K562 (cell line): Measurements from ENCODE around the gene LAMA3. TPM values are rescaled to one million over a fixed set of nuclear protein-coding genes. Genes with fewer than 3 reads are reported as not detected.

Experiments used
- ARID2 ChIP-seq: fragments of 450-650 bp; IDR thresholded peaks from 2 replicates; pipeline ENCODE4 v1.6.1; 2017; ENCODE audit warnings: antibody characterized with exemption, mild to moderate bottlenecking
- ATF1 ChIP-seq, 2 experiments: fragments of 450-650 bp in 1 of 2; IDR thresholded peaks; 2 replicates each; pipeline ENCODE4 v1.6.1; 2016; ENCODE audit warnings: missing compliant biosample characterization in 1 of 2, missing genetic modification characterization in 1 of 2
- BRD4 ChIP-seq: fragments of 200-600 bp; sonication (generic); IDR thresholded peaks from 2 replicates; pipeline ENCODE4 v1.6.1; 2017; ENCODE audit warnings: inconsistent platforms
- FOSL1 ChIP-seq: fragments of 200-800 bp; sonication (Bioruptor generic); conservative IDR thresholded peaks from 2 replicates; pipeline ENCODE4 v1.6.1; 2016; ENCODE audit warnings: missing genetic modification characterization, missing compliant biosample characterization
- HDGF ChIP-seq: fragments of 450-650 bp; IDR thresholded peaks from 2 replicates; pipeline ENCODE4 v1.6.1; 2016
- PHTF2 ChIP-seq: fragments of 250-450 bp; sonication (Bioruptor Pico); IDR thresholded peaks from 2 replicates; pipeline ENCODE4 v1.5.0; 2021; ENCODE audit warnings: mild to moderate bottlenecking
- POLR2AphosphoS2 ChIP-seq: IDR thresholded peaks from 2 replicates; pipeline ENCODE4 v1.6.1; 2012; ENCODE audit warnings: low read length, improper control_type of control experiment
- SMARCB1 ChIP-seq: IDR thresholded peaks from 2 replicates; pipeline ENCODE4 v1.6.1; 2011; ENCODE audit warnings: improper control_type of control experiment, low read depth; ENCODE audit not compliant: insufficient read length
- SPI1 ChIP-seq: IDR thresholded peaks from 2 replicates; pipeline ENCODE4 v1.6.1; 2011; ENCODE audit warnings: low read depth, low read length, control low read depth, borderline replicate concordance
- ZKSCAN1 ChIP-seq: fragments of 150-350 bp; IDR thresholded peaks from 2 replicates; pipeline ENCODE4 v1.6.1; 2016; ENCODE audit warnings: low read depth, low read length
- polyA plus RNA-seq, 8 experiments: library from polyadenylated mRNA; depleted of rRNA in 4 of 8; stranded (reverse) in 5 of 8; unstranded in 3 of 8; fragments of >200 nt; fragmentation: Nextera tagmentation in 2 of 8; fragmentation: Illumina TruSeq in 1 of 8; extraction: Ambion mirVana in 2 of 8; extraction: Trizol in 1 of 8; gene quantifications; 2 replicates each; pipeline versions ENCODE4 v1.2.1 to v1.2.3, GENCODE V29; 2011 to 2014; ENCODE audit warnings: inconsistent platforms in 1 of 8, missing spikeins in 1 of 8
- total RNA-seq, 7 experiments: library from RNA; depleted of rRNA in 6 of 7; stranded (reverse); fragments of >200 nt in 6 of 7; fragmentation: Illumina TruSeq in 2 of 7; extraction: Trizol in 2 of 7; gene quantifications; 2 replicates each; pipeline versions ENCODE4 v1.2.1 to v1.2.3, GENCODE V29; 2011 to 2021; ENCODE audit warnings: low replicate concordance in 1 of 7
- TF ChIP-seq, protein P1 (sequence below): fragments of 200-600 bp; sonication (generic); IDR thresholded peaks from one replicate; pipeline ENCODE4 v1.6.1; 2012; ENCODE audit warnings: mild to moderate bottlenecking, low read depth, low read length, inconsistent platforms
- TF ChIP-seq, protein P2 (sequence below): sonication (generic); formaldehyde crosslinking; IDR thresholded peaks from 2 replicates; pipeline ENCODE4 v1.8.1; 2023; ENCODE audit warnings: mild to moderate bottlenecking, missing genetic modification reagents, moderate library complexity
- TF ChIP-seq, protein P3 (sequence below): fragments of 250-450 bp; sonication (Bioruptor Pico); IDR thresholded peaks from 2 replicates; pipeline ENCODE4 v1.8.0; 2022; ENCODE audit warnings: inconsistent platforms, mild to moderate bottlenecking, moderate library complexity, borderline replicate concordance

The LAMA3 gene
- total and polyA plus RNA-seq, 9 of the 15 experiments (the other 6 are each of a cell fraction or from before 2014, with no cell fraction given) = 0.07 TPM; not detected in 8

DNA sequence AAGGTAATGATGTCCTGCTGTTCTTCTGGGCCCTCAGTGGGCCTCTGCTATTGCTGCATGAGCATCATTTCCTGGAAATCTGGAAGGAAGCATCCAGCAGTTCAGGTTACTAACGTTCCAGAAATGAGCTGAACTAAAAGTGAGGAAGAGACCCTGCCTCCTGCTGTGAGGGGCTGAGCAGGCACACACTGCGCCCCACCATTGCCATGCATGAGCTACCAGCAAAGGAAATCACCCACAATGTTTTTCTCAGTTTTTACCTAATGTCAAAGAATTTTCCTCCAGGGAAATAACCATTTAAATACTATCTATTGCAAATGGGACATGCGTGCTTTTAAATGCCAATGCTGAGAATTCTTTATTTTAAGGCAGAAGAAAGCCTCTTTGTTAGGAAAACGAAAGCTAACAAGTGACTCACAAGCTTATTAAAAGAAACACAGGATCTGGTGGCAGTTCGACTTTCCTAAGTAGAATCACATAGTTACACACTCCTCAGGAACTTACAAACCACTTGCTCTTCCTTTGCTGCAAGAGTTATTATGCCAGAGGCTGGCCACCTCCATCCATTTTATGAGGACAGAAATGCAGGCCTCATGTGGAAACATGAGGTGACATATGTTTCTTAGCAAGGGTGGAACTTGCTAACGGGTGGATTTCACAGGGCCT, 172.7 kb downstream of the LAMA3 start (continued):
- TF ChIP-seq, protein P1, sequence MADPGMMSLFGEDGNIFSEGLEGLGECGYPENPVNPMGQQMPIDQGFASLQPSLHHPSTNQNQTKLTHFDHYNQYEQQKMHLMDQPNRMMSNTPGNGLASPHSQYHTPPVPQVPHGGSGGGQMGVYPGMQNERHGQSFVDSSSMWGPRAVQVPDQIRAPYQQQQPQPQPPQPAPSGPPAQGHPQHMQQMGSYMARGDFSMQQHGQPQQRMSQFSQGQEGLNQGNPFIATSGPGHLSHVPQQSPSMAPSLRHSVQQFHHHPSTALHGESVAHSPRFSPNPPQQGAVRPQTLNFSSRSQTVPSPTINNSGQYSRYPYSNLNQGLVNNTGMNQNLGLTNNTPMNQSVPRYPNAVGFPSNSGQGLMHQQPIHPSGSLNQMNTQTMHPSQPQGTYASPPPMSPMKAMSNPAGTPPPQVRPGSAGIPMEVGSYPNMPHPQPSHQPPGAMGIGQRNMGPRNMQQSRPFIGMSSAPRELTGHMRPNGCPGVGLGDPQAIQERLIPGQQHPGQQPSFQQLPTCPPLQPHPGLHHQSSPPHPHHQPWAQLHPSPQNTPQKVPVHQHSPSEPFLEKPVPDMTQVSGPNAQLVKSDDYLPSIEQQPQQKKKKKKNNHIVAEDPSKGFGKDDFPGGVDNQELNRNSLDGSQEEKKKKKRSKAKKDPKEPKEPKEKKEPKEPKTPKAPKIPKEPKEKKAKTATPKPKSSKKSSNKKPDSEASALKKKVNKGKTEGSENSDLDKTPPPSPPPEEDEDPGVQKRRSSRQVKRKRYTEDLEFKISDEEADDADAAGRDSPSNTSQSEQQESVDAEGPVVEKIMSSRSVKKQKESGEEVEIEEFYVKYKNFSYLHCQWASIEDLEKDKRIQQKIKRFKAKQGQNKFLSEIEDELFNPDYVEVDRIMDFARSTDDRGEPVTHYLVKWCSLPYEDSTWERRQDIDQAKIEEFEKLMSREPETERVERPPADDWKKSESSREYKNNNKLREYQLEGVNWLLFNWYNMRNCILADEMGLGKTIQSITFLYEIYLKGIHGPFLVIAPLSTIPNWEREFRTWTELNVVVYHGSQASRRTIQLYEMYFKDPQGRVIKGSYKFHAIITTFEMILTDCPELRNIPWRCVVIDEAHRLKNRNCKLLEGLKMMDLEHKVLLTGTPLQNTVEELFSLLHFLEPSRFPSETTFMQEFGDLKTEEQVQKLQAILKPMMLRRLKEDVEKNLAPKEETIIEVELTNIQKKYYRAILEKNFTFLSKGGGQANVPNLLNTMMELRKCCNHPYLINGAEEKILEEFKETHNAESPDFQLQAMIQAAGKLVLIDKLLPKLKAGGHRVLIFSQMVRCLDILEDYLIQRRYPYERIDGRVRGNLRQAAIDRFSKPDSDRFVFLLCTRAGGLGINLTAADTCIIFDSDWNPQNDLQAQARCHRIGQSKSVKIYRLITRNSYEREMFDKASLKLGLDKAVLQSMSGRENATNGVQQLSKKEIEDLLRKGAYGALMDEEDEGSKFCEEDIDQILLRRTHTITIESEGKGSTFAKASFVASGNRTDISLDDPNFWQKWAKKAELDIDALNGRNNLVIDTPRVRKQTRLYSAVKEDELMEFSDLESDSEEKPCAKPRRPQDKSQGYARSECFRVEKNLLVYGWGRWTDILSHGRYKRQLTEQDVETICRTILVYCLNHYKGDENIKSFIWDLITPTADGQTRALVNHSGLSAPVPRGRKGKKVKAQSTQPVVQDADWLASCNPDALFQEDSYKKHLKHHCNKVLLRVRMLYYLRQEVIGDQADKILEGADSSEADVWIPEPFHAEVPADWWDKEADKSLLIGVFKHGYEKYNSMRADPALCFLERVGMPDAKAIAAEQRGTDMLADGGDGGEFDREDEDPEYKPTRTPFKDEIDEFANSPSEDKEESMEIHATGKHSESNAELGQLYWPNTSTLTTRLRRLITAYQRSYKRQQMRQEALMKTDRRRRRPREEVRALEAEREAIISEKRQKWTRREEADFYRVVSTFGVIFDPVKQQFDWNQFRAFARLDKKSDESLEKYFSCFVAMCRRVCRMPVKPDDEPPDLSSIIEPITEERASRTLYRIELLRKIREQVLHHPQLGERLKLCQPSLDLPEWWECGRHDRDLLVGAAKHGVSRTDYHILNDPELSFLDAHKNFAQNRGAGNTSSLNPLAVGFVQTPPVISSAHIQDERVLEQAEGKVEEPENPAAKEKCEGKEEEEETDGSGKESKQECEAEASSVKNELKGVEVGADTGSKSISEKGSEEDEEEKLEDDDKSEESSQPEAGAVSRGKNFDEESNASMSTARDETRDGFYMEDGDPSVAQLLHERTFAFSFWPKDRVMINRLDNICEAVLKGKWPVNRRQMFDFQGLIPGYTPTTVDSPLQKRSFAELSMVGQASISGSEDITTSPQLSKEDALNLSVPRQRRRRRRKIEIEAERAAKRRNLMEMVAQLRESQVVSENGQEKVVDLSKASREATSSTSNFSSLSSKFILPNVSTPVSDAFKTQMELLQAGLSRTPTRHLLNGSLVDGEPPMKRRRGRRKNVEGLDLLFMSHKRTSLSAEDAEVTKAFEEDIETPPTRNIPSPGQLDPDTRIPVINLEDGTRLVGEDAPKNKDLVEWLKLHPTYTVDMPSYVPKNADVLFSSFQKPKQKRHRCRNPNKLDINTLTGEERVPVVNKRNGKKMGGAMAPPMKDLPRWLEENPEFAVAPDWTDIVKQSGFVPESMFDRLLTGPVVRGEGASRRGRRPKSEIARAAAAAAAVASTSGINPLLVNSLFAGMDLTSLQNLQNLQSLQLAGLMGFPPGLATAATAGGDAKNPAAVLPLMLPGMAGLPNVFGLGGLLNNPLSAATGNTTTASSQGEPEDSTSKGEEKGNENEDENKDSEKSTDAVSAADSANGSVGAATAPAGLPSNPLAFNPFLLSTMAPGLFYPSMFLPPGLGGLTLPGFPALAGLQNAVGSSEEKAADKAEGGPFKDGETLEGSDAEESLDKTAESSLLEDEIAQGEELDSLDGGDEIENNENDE = no peak
- TF ChIP-seq ARID2 (no peak), BRD4 (no peak), ATF1 (CRISPR knock-in tag; IDR thresholded peaks at IDR 0.05) (no peak), ATF1 (tag; IDR thresholded peaks at IDR 0.05) (no peak), FOSL1 (tag) (no peak), SMARCB1 (no peak), ZKSCAN1 (no peak), PHTF2 (CRISPR knock-in tag) (no peak), SPI1 (no peak), POLR2AphosphoS2 (no peak), HDGF (no peak)
- TF ChIP-seq, protein P2, sequence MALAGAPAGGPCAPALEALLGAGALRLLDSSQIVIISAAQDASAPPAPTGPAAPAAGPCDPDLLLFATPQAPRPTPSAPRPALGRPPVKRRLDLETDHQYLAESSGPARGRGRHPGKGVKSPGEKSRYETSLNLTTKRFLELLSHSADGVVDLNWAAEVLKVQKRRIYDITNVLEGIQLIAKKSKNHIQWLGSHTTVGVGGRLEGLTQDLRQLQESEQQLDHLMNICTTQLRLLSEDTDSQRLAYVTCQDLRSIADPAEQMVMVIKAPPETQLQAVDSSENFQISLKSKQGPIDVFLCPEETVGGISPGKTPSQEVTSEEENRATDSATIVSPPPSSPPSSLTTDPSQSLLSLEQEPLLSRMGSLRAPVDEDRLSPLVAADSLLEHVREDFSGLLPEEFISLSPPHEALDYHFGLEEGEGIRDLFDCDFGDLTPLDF (CRISPR knock-in tag) = no peak
- TF ChIP-seq, protein P3, sequence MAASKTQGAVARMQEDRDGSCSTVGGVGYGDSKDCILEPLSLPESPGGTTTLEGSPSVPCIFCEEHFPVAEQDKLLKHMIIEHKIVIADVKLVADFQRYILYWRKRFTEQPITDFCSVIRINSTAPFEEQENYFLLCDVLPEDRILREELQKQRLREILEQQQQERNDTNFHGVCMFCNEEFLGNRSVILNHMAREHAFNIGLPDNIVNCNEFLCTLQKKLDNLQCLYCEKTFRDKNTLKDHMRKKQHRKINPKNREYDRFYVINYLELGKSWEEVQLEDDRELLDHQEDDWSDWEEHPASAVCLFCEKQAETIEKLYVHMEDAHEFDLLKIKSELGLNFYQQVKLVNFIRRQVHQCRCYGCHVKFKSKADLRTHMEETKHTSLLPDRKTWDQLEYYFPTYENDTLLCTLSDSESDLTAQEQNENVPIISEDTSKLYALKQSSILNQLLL (CRISPR knock-in tag) = no peak
